ENCODE data around the gene OR2D2. TPM values are rescaled to one million over a fixed set of nuclear protein-coding genes. Genes with fewer than 3 reads are reported as not detected.

Gene OR2D2
- total and polyA plus RNA-seq, 2 donors (not counting 1 experiment from before 2014, with no cell fraction given): not detected

DNA sequence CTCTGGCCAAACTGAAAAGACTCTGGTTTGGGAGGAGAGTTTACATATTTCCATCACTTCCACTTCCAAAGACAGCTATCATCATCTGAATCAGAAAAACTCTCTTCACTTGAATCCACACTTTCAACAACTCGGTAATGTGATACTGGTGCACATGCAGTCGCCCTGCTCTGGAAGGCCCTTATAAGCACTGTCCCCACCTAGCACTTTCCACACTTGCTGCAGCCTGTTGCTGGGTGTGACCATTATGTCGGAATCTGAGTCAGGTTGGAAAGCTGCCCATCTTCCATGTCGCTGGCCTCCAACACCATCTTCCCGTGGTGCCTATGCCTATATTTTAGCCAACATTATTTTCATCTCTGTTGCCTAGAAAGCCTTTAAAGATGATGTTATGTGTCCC lies 47.9 kb downstream of the OR2D2 start:
- intact Hi-C loops (cut with micrococcal nuclease): no loop called here
- Histone ChIP-seq H3K9me3 (ENCODE audit: control extremely low read depth in 1 of 3, control insufficient read depth in 2 of 3, insufficient read depth in 1 of 3, low read length in 2 of 3) (no peaks in the 10 kb centered on the region), H3K27ac (ENCODE audit: low read length in 2 of 2) (no peak overlapping the region), H2AFZ (ENCODE audit: insufficient read depth, low read depth, low read length, poor library complexity, severe bottlenecking) (no peak overlapping the region), H3K4me3 (ENCODE audit: control extremely low read depth in 1 of 5, extremely low read depth in 1 of 5, insufficient read depth in 1 of 5, low read depth in 2 of 5, low read length in 4 of 5) (no peak overlapping the region), H3K4me2 (replicated peaks; ENCODE audit: low read depth, low read length, poor library complexity, severe bottlenecking) (no peak overlapping the region), H4K20me1 (ENCODE audit: control insufficient read depth, insufficient read depth, low read length, poor library complexity, severe bottlenecking) (no peaks in the 10 kb centered on the region), H3K27me3 (replicated peaks in 1 of 4; ENCODE audit: control extremely low read depth in 1 of 4, control insufficient read depth in 3 of 4, insufficient read depth in 4 of 4, low read length in 3 of 4) (peaks cover 0 to 3% (median 0%) of the 10 kb centered on the region in 4 experiments), H3K79me2 (ENCODE audit: control insufficient read depth, insufficient read depth, low read length) (no peaks in the 10 kb centered on the region), H3K9ac (ENCODE audit: low read length) (no peak overlapping the region), H3K4me1 (ENCODE audit: control insufficient read depth in 2 of 2, insufficient read depth in 2 of 2, low read length in 2 of 2) (no peaks in the 10 kb centered on the region), H3K36me3 (replicated peaks in 1 of 2; ENCODE audit: control extremely low read depth in 1 of 2, control insufficient read depth in 1 of 2, extremely low read depth in 1 of 2, insufficient read depth in 2 of 2, low read length in 1 of 2) (no peaks in the 10 kb centered on the region)
- Mint-ChIP-seq H3K4me3 (no peak overlapping the region), H3K27ac (no peak overlapping the region), H3K9me3 (ENCODE audit: insufficient read depth) (no peaks in the 10 kb centered on the region), H3K27me3 (peaks cover 8% of the 10 kb centered on the region), H3K4me1 (no peaks in the 10 kb centered on the region)
- no peak for ATAC-seq (ENCODE audit: low read depth)
- ChIA-PET POLR2A (no interaction called here), CTCF (no interaction called here)
- DNase-seq: no peak
- WGBS (ENCODE audit: insufficient coverage): 100% methylated on average over 2 of the region's 5 CpGs
- TF ChIP-seq, protein P1, sequence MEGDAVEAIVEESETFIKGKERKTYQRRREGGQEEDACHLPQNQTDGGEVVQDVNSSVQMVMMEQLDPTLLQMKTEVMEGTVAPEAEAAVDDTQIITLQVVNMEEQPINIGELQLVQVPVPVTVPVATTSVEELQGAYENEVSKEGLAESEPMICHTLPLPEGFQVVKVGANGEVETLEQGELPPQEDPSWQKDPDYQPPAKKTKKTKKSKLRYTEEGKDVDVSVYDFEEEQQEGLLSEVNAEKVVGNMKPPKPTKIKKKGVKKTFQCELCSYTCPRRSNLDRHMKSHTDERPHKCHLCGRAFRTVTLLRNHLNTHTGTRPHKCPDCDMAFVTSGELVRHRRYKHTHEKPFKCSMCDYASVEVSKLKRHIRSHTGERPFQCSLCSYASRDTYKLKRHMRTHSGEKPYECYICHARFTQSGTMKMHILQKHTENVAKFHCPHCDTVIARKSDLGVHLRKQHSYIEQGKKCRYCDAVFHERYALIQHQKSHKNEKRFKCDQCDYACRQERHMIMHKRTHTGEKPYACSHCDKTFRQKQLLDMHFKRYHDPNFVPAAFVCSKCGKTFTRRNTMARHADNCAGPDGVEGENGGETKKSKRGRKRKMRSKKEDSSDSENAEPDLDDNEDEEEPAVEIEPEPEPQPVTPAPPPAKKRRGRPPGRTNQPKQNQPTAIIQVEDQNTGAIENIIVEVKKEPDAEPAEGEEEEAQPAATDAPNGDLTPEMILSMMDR (IDR thresholded peaks at IDR 0.05): no peak
- no peak for TF ChIP-seq EZH2 (IDR thresholded peaks at IDR 0.05; ENCODE audit: borderline replicate concordance, insufficient read depth, low read depth, low read length, poor library complexity, severe bottlenecking)

DNA sequence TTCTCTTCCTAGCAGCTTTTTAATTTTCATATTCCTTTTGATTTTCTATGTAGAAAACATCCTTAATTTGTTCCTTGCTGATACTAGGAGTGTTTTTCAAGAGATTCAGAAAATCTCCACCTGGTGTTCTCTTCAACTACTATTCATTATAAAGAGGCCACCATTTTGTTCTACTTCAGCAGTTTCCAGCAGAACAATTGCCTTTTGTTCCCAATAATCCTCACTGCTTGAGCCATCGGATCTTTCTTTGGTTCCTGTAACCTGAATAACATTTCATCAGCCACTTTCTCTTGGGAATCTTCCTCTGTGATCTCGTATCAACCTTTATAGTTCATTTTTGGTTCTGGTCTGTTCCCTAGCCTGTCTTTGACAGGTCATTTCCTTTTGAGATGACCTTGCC lies 48.6 kb downstream of the OR2D2 start:
- H3K27ac Mint-ChIP-seq: no peak overlapping the region
- Histone ChIP-seq H3K27ac (ENCODE audit: low read length in 2 of 2) (no peak overlapping the region), H3K4me1 (ENCODE audit: control insufficient read depth in 2 of 2, insufficient read depth in 2 of 2, low read length in 2 of 2) (no peaks in the 10 kb centered on the region), H3K4me2 (replicated peaks; ENCODE audit: low read depth, low read length, poor library complexity, severe bottlenecking) (no peak overlapping the region), H3K9me3 (ENCODE audit: control extremely low read depth in 1 of 3, control insufficient read depth in 2 of 3, insufficient read depth in 1 of 3, low read length in 2 of 3) (no peaks in the 10 kb centered on the region), H2AFZ (ENCODE audit: insufficient read depth, low read depth, low read length, poor library complexity, severe bottlenecking) (no peak overlapping the region), H3K9ac (ENCODE audit: low read length) (no peak overlapping the region), H3K27me3 (replicated peaks in 1 of 4; ENCODE audit: control extremely low read depth in 1 of 4, control insufficient read depth in 3 of 4, insufficient read depth in 4 of 4, low read length in 3 of 4) (peaks cover 0 to 3% (median 0%) of the 10 kb centered on the region in 4 experiments), H4K20me1 (ENCODE audit: control insufficient read depth, insufficient read depth, low read length, poor library complexity, severe bottlenecking) (no peaks in the 10 kb centered on the region), H3K79me2 (ENCODE audit: control insufficient read depth, insufficient read depth, low read length) (no peaks in the 10 kb centered on the region), H3K4me3 (ENCODE audit: control extremely low read depth in 1 of 5, extremely low read depth in 1 of 5, insufficient read depth in 1 of 5, low read depth in 2 of 5, low read length in 4 of 5) (no peak overlapping the region), H3K36me3 (replicated peaks in 1 of 2; ENCODE audit: control extremely low read depth in 1 of 2, control insufficient read depth in 1 of 2, extremely low read depth in 1 of 2, insufficient read depth in 2 of 2, low read length in 1 of 2) (no peaks in the 10 kb centered on the region)
- 100% methylated on average over 2 of the region's 2 CpGs for WGBS (ENCODE audit: insufficient coverage)
- H3K4me3 Mint-ChIP-seq: no peak overlapping the region
- POLR2A ChIA-PET: no interaction called here
- no peaks in the 10 kb centered on the region for H3K9me3 Mint-ChIP-seq (ENCODE audit: insufficient read depth)
- no peaks in the 10 kb centered on the region for H3K4me1 Mint-ChIP-seq
- TF ChIP-seq EZH2 (IDR thresholded peaks at IDR 0.05; ENCODE audit: borderline replicate concordance, insufficient read depth, low read depth, low read length, poor library complexity, severe bottlenecking): no peak
- TF ChIP-seq, protein P1 (IDR thresholded peaks at IDR 0.05): no peak
- H3K27me3 Mint-ChIP-seq: peaks cover 8% of the 10 kb centered on the region
- no peak for DNase-seq
- CTCF ChIA-PET: no interaction called here
- no peak for ATAC-seq (ENCODE audit: low read depth)
- intact Hi-C loops (cut with micrococcal nuclease): no loop called here

Data from B cell (primary cell).